HG02938 (cell line): ENCODE measurements around the gene BTAF1.
"Not testable (repeated sequence)": the region's sequence is repeated elsewhere in the genome, so short reads cannot be mapped to it uniquely, and the experiment has no call there.

ENCODE experiments used
- ATAC-seq: cut with Tn5 transposase; IDR thresholded peaks from one replicate; pipeline ENCODE4 v1.9.1; 2021; ENCODE audit warnings: mild to moderate bottlenecking, moderate library complexity; ENCODE audit not compliant: unreplicated experiment

BTAF1 gene

DNA sequence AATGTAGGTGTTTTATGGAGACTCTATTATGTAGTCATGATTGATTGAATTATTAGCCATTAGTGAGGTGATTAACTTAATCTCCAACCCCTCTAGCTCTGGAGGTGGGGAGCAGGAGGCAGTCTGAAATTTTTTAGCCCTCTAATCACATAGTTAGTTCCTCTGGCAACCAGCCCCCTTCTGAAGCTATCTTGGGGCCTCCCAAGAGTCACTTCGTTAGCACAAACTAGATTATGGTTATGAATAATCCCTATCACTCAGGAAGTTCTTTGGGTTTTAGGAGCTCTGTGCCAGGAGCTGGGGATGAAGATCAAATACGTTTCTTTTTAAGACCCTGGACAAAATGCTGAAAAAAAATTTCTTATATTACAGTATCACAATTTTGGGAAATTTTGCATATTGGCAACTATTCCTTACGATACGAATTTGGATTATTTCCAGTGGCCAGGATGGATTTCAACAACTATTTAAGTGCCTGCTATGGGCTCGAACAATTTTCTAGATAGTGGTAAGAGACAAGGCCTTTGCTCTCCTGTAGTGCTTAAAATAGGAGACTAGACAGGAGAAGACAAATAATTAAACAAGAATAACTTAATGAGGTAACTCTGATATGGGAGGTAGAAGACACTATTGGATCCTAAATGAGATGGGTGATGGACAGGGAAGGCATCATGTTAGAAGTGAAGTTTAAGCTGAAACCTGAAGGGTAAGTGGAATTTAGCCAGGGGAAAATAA is 52.9 kb downstream of the BTAF1 start:
- no peak for ATAC-seq

DNA sequence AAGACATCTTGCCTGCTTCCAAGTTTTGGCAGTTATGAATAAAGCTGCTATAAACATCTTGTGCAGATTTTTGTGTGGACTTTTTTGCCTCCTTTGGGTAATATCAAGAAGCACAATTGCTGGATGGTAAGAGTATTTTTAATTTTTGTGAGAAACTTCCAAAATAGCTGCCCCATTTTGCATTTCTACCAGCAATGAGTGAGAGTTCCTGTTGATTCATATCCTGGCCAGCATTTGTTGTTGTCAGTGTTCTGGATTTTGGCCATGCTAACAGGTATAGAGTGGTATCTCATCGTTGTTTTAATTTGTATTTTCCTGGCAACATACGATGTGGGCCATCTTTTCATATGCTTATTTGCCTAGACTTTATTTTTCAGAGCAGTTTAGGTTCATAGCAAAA is 53.9 kb downstream of the BTAF1 start:
- ATAC-seq: no peak

DNA sequence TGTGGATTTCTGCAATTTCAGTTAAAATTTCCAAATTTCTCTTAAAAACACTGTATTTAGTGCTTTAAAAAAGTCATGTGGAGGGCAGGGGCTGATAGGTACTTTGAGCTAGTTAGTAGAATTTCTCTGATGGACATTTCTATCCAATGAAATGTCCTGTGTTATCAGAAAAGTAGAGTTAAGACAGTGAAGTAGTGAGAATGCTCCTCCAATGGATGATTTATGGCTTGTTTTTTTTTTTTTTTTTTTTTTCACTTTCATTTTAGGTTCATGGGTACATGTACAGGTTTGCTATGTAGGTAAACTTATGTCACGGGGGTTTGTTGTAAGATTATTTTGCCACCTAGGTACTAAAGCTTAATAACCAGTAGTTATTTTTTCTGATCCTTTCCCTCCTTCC is 55.0 kb downstream of the BTAF1 start:
- ATAC-seq: no peak

DNA sequence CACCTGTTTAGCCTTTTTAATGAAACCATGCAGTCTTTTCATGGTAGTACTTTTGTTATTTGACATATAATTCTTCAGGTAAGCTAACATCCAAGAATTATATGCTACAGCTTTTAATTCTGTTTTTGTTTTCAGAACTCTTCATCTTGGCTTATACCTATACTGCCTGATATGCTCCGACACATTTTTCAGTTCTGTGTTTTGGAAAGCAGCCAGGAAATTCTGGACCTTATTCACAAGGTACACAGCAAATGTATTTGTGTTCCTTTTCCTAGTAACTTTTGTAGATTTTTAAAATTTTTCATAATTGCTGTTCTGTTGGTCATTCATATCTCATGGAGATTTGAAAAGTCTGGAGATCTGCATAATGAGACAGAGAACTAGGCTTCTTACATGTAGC is 56.7 kb downstream of the BTAF1 start:
- no peak for ATAC-seq

DNA sequence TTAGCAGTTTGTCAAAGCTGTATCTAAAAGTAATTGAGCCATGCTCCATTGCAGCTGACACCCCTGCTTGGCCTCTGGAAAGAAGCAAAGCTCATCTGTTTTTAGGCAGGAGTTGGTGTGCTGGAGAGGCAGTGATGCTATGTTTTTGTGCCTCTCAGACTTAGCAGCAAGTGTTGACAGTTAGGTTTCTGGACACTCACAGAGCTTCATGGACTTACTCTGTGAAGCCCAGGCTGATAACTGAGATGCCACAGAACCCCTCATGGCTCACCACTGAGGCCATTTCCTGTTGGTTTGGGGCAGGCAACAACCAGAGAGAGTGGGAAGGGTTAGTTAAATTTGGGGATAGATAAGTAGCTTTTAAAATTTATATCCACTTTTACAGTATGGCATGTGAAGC is 59.8 kb downstream of the BTAF1 start:
- no peak for ATAC-seq

DNA sequence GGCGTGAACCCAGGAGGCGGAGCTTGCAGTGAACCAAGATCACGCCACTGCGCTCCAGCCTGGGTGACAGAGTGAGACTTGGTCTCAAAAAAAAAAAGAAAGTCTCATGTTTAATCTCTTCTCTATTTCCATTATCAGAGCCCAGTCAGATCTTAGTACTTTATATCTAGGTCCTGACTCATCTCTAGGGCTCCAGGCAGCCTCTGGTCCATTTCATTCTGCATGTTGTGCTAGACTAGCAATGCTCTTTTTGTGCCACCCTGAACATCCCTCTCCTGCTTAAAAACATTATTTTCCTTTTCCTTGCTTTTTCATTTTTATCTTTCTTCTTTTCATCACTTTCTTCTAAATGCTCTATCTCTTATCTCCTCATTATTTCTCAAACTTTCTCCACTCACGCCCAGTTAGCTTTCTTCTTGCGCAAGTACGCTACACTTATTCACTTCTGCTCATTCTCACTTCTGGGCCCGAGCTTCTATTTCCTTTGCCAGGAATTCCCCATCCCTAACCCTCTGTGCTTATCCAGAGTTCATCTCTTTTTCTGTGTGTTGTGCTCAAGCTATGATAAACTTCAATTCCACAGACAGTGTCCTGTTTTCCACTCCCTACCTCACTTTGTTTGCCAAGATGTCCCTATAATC is 63.9 kb downstream of the BTAF1 start:
- no peak for ATAC-seq

DNA sequence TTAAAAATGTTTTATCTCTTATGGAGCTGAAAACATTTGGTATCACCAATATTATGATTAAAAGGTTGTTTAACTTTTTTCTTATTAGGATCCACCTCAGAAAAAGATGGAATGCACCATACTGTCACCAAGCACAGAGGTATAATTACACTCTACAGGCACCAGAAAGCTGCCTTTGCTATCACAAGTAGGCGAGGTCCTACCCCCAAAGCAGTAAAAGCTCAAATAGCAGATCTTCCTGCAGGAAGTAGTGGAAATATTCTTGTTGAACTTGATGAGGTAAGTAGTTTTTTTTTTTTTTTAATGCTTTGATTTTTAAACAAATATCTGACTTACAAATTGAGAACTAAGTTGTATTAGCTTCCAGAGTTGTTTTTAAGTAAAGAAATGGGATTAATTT is 68.5 kb downstream of the BTAF1 start:
- no peak for ATAC-seq

DNA sequence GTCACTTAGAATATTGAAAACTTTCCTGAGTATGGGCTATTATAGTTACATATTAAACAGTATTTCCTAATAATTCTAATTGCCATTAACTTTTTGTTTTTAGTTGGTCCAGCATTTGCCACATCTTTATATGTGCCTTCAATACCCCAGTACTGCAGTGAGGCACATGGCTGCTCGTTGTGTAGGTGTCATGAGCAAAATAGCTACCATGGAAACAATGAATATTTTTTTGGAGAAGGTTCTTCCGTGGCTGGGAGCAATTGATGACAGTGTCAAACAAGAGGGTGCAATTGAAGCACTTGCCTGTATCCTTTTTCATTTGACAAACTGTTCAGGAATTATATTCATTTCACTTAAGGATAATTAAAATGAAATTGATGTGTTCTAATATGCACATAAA is 72.7 kb downstream of the BTAF1 start:
- ATAC-seq: no peak

DNA sequence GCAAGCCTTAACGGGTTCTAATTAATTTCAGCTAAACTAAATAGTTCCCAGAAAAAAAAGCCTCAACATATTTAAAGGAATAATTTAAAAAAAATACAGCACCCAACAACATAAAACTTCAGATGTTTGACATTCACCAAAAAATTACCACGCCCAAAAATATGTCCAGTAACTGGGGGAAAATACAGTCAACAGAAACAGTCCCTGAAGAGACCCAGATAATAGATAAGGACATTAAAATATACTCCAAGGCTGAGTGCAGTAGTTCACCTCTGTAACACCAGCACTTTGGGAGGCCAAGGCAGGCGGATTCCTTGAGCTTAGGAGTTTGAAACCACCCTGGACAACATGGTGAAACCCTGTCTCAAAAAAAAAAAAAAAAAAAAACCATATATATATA is 78.0 kb downstream of the BTAF1 start:
- ATAC-seq: no peak

DNA sequence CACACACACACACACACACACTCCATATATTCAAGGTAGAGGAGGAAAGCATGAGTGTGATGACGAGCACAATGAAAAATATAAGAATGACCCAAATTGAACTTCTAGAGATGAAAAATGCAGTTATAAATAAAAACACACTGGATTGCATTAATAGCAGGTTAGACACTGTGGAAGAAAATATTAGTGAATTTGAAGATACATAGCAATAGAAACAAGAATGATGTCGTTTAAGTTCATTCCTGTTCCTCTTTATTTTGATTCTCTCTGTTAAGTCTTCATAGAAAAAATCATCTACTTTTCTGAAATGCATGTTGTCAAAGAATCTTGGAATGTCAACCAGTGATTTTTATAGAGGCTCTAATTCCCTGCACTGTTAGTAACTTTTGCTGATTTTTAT is 78.4 kb downstream of the BTAF1 start:
- no peak for ATAC-seq

DNA sequence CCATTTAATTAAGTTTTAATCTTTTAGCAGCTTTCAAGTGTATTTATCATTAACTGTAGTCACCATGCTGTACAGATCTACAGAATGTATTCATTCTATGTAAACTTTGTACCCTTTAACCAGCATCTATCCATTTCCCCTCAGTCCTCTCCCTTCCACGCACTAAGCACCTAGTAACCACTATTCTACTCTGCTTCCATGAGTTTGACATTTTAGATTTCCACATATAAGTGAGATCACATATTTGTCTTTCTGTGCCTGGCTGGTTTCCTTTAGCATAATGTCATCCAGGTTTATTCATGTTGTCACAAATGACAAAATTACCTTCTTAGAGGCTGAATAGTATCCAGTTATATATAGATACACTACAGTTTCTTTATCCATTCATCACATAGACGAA is 79.7 kb downstream of the BTAF1 start:
- no peak for ATAC-seq

DNA sequence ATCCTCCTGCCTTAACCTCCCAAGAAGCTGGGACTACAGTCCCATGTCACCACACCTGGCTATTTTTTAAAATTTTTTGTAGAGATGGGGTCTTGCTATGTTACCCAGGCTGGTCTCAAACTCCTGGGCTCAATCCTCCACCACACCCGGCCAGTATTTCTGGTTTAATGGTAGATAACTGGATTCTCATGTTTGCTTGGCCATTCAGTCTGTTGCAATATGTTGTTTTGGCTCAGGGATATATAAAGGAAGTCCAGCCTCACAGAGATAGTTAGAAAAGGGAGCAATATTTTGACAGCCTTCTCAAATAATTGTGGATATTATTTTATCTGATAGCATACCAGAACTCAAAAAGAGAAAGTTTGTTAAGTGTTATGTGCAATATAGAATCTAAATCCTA is 82.4 kb downstream of the BTAF1 start:
- ATAC-seq: no peak

DNA sequence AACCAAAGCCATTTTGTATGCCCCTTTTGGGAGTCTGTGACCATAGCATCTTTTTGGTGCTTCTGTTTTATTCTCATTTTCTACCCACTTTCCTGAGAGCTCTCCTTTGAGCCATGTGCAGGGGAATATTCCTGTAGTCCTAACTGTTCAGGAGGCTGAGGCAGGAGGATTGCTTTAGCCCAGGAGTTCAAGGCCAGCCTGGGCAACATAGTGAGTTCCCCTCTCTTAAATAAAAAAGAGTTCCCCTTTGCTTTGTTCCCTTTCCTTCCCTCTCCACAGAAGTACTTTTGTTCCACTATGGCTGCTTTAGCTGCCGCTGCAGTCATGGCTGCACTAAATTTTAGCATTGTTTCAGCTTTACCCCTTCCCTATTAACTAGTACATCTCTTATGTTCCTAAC is 85.9 kb downstream of the BTAF1 start:
- no peak for ATAC-seq

DNA sequence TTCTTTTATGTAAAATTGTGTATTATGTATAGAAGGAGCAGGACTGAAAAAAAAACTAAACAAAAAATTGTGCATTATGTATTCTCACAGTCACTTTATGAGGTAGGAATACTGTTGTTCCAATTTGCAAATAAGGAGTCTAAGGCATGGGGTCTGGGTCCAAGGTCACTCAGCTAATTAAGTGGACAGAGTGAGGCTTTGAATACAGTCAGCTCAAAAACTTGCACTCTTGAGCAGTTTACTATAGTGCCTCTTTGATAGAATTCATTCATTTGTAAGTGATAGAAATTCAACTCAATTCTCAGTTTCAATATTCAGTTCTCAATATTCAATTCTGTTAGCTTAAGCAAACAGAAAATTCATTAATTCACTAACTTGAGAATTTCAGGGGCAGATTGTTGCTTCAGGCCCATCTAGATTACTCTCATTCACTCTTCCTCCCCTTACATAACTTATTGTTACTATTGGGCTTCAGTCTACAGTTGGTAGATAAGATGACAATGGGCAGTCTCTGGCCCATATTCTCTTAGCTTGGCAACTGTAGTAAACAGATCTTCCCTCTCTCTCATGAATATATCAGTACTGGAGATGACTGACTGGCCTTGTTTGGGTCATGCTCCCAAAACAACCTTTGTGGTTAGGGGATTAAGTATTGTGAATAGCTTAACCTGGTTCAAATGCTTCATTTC is 86.6 kb downstream of the BTAF1 start:
- ATAC-seq: no peak

DNA sequence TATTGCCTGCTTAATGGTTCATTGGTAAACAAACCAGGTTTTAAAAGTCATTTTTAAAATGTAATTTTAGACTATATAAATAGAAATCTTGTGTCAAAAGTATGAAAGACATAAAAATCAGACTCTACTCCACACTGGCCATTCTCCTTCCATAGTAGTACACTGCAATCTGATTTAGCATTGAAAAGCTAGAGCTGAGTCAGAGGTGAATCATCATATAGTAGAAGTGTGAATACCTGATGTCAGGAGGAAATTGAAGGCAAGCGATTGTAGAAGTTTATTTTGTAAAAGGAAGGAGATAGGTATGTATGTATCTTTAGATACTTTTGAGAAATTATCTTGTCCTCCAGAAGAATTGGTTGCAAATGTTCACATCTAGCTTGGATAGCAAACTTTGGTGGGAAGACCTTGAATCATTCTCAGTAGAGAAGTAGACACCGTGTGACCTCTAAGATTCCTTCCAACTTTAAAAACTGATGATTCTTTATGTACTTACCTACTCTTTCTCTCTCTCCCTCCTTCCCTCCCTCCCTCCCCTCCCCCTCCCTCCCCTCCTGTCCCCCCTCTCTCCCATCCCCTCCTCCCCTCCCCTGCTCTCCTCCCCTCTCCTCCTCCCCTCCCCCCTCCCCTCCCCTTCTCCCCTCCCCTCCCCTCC is 88.1 kb downstream of the BTAF1 start:
- no peak for ATAC-seq

DNA sequence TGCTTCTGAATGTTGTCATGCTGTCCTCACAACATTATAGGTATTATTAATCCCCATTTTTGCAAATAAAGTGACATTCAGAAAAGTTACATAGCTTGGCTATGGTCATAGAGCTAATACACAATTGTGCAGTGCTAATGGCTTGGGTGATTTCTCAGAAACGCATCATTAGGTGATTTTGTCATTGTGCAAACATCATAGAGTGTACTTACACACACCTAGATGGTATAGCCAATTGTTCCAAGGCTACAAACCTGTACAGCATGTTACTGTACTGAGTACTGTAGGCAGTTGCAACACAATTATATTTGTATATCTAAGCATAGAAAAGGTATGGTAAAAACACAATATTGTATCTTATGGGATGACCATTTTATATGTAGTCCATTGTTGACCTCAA is 91.0 kb downstream of the BTAF1 start:
- no peak for ATAC-seq

DNA sequence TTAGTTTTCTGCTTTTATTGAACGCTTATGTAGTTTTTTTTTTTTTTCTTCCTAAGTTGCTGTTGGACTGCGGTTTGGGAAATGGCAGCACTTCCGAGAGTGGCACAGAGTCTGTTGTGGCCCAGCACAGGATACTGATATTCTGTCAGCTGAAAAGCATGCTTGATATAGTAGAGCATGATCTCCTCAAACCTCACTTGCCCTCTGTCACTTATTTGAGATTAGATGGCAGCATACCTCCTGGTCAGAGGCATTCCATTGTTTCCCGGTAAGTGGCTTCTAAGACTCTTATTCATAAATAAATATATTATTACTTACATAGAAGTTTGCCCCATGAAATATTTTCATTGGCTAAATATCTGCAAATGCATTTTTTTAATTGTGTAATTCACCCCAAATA is 101.1 kb downstream of the BTAF1 start:
- ATAC-seq: no peak

DNA sequence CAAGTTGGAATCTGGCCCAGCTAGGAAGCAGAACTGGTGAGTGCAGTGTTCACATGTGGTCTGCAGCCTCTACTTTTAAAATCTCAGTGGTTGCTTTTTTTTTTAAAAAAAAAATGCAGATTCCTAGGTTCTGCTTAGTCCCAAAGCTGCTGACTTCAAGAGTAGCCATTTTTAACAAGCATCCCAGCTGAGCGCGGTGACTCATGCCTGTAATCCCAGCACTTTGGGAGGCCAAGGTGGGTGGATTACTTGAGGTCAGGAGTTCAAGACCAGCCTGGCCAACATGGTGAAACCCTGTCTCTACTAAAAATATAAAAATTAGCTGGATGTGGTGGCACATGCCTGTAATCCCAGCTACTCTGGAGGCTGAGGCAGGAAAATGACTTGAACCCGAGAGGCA is 101.8 kb downstream of the BTAF1 start:
- not testable (repeated sequence) for ATAC-seq

DNA sequence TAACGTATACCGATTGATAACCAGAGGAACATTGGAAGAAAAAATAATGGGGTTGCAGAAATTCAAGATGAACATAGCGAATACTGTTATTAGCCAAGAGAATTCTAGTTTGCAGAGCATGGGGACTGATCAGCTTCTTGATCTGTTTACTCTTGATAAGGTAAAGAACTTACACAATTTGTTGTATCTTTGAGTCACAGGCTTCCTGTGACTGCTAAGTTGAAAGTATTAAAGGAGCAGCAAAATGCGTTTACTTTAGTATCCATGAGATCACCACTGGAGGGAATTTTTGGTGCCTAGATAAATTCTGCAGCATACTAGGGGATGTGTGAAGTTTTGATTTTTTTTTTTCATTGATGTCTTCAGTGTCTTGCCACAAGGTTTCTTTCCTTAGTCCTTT is 103.6 kb downstream of the BTAF1 start:
- no peak for ATAC-seq

DNA sequence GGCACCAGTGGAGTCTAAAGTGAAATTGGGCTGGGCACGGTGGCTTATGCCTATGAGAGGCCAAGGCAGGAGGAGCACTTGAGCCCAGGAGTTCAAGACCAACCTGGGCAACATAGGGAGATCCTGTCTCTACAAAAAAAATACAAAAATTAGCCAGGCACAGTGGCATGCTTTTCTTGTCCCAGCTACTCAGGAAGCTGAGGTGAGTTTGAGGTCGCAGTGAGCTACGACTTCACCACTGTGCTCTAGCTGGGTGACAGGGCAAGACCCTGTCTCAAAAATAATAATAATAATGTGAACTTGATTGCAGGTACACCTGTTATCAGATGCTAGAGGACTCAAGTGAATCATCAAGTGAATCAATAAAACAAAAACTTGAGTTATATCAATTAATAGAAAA is 108.0 kb downstream of the BTAF1 start:
- no peak for ATAC-seq

DNA sequence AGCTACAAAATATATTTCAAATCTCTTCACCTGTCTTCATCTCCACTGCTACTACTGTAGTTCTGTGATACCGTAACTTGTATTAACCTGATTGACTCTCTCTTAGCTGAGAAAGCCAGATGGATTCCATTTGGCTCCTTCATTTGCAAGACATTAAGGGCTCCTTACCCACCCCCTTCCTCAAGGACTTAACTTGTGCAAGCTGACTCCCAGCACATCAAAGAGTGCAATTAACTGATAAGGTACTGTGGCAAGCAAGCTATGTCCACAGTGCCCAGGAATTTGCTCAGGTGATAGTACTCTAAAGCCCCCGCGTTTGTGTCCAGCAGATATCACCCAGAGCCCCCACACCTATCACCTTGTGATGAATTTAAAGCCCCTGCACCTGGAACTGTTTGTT is 109.5 kb downstream of the BTAF1 start:
- ATAC-seq: not testable (repeated sequence)

DNA sequence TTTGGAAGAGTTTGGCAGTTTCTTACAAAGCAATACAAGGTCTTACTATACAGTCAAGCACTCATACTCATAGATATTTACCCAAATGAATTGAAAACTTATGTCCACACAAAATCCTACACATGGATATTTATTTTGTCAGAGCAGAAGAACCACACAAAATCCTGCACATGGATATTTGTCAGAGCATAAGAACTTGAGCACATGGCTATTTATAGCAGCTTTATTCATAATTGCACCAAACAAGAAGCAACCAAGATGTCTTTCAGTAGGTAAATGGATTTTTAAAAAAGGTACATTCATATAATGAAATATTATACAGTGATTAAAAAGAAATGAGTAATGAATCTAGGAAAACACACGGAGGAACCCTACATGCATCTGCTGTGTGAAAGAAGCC is 115.4 kb downstream of the BTAF1 start:
- ATAC-seq: no peak
